Adipocyte (in vitro differentiated cells): Measurements from ENCODE around the gene KIAA1614.
"Not testable (repeated sequence)": the region's sequence is repeated elsewhere in the genome, so short reads cannot be mapped to it uniquely, and the experiment has no call there.

Experiments
- DNase-seq: peaks from one replicate; pipeline ENCODE4 v3.0.0-alpha.2; 2015; ENCODE audit warnings: low read depth
- H3K27me3 ChIP-seq: replicated peaks from 2 replicates; pipeline ENCODE4 v1.7.0; 2013; ENCODE audit warnings: mild to moderate bottlenecking, low read length, moderate library complexity; ENCODE audit not compliant: control insufficient read depth, insufficient read depth
- H3K36me3 ChIP-seq: 2 replicates; pipeline ENCODE4 v1.7.0; 2013; ENCODE audit warnings: low read length, mild to moderate bottlenecking, moderate library complexity; ENCODE audit not compliant: control insufficient read depth, insufficient read depth, severe bottlenecking
- H3K4me1 ChIP-seq: 2 replicates; pipeline ENCODE4 v1.7.0; 2013; ENCODE audit warnings: mild to moderate bottlenecking, low read length, moderate library complexity; ENCODE audit not compliant: control insufficient read depth, insufficient read depth
- H3K4me3 ChIP-seq: 2 replicates; pipeline ENCODE4 v1.7.0; 2013; ENCODE audit warnings: mild to moderate bottlenecking, low read length, moderate library complexity
- H3K9ac ChIP-seq: 2 replicates; pipeline ENCODE4 v1.7.0; 2013; ENCODE audit warnings: mild to moderate bottlenecking, low read length, moderate library complexity
- H3K9me3 ChIP-seq: 2 replicates; pipeline ENCODE4 v1.7.0; 2013; ENCODE audit warnings: mild to moderate bottlenecking, low read length, moderate library complexity; ENCODE audit not compliant: control insufficient read depth

Gene KIAA1614

DNA sequence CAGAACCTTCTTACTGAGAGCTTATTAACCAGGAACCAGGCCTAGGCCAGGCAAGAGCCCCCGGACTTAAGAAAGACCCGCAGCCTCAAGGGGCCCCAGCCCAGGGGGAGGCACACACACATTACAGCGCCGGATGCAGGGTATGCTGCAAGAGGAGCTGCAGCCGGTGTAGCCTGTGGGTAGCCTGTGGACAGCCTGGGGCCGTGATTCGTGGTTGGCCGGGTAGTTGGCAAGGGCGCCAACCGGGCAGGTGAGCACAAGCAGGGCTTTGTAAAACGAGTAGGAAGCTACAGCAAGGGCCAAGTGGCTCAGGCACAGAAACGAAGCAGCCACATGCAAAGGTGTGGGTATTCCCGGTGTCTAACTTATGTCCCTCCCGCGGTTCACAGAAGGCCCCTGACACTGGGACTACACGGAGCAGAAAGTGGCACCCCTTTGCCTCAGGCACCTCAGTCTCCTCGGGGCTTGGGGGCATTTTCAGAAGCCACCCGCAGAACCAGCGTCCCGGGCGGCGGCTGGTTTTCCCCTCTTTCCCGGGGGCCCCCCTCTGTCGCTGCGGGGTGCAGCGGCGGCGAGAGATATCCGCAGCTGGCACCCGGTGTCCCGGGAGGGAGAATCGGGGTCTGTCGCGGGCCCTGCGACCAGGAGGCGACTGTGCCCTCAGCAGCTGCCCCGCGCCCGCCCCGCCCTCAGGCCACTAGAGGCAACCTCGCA is 40.8 kb downstream of the KIAA1614 start:
- H3K9me3 ChIP-seq: no peaks in the 10 kb centered on the region
- DNase-seq: no peak
- no peaks in the 10 kb centered on the region for H3K27me3 ChIP-seq
- H3K36me3 ChIP-seq: peaks cover 11% of the 10 kb centered on the region
- peaks cover 38% of the 10 kb centered on the region for H3K4me1 ChIP-seq
- peak overlapping the region; percentile 75 for H3K4me3 ChIP-seq
- H3K9ac ChIP-seq: peak overlapping the region; percentile 78

DNA sequence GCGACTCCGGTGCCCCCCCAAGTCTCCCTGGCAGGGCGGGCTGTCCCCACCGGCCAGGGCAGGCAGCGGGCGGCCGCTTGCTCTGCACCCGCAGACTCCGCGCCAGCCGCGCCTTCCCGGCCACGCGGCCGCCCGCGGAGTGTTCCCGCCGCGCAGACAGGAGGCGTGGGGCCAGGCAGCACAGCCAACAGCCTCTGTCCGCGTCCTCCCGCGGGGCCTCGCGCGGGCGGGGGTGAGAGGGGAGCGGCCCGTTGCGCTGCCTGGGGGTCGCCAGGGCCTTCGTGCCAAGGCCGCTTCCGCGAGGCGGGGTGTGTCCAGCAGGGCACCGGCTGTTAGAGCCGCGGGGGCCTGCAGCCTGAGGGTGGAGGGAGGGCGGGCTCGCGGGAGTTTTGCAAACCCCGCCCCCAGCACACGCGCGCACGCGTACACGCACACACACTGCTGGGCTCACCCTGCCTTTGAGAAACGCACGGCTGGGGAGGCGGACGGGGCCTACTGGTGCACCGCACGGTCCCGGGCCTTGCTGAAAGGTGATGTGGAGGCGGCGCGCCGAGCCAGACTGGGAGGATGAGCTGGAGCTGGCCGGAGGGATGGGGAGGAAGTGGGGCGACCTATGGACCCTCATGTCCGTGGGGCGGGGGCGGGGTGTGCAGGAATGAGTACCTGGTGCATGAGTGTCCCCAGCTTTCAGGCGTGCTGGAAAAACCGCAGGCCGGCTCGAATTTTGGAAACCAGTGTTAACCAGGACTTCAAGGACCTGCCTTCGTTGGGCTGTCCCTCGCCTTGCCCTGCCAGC is 41.5 kb downstream of the KIAA1614 start:
- Histone ChIP-seq H3K4me3 (peak overlapping the region; percentile 75), H3K36me3 (peaks cover 11% of the 10 kb centered on the region), H3K27me3 (no peaks in the 10 kb centered on the region), H3K4me1 (peaks cover 38% of the 10 kb centered on the region), H3K9me3 (no peaks in the 10 kb centered on the region), H3K9ac (peak overlapping the region; percentile 78)
- DNase-seq: peak; percentile 69

DNA sequence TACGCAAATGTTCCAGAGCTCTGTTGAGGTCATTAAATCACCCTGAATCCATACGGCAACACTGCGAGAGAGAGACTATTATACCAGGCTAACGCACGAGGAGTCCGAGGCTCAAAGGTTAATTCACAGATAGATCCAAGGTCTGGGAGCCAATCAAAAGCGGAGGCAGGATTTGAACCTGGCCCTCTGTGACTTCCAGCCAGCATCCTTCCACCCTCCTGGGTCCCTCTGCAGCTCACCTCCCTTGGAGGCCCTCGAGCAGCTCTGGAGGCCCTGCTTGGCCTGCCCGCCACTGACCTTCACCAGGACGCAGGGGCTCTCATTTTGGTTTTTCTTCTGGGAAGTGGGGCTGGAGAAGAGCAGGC is 42.1 kb downstream of the KIAA1614 start:
- peaks cover 9% of the 10 kb centered on the region for H3K36me3 ChIP-seq
- peaks cover 38% of the 10 kb centered on the region for H3K4me1 ChIP-seq
- H3K27me3 ChIP-seq: no peaks in the 10 kb centered on the region
- no peak for DNase-seq
- H3K9ac ChIP-seq: peak overlapping the region; percentile 78
- H3K9me3 ChIP-seq: no peaks in the 10 kb centered on the region
- peak overlapping the region; percentile 75 for H3K4me3 ChIP-seq

DNA sequence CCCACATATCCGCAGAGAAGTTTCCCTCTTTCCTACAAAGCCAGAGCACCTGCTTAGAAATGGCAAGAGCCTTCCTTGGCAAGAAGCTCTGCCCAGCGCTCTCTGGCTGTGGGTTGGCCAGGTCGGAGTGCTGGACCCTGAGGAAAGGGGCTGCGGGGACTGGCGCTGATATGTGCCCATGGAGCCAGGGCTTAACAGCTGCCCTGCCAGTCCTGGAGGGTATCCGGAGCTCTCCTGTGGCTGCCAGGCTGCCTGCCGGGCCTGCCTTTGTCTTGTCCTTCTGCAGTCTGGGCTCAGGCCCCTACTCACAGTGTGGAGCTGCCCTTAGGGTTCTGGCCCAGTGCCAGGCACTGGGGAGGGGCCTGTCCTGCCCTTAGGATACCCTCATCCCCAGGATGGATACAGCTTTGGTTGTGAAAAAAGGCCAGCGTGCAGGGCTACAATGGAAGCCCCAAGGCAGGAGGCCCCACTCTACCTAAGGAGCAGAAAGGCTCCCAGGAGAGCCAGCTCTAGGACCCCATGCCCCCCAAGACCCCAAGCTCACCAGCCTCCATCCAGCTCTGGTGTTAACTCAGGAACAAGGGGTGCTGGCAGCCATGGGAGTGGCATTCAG is 43.4 kb downstream of the KIAA1614 start:
- Histone ChIP-seq H3K36me3 (peaks cover 2% of the 10 kb centered on the region), H3K27me3 (no peaks in the 10 kb centered on the region), H3K9ac (no peak overlapping the region), H3K4me3 (no peak overlapping the region), H3K4me1 (peaks cover 32% of the 10 kb centered on the region), H3K9me3 (no peaks in the 10 kb centered on the region)
- no peak for DNase-seq

DNA sequence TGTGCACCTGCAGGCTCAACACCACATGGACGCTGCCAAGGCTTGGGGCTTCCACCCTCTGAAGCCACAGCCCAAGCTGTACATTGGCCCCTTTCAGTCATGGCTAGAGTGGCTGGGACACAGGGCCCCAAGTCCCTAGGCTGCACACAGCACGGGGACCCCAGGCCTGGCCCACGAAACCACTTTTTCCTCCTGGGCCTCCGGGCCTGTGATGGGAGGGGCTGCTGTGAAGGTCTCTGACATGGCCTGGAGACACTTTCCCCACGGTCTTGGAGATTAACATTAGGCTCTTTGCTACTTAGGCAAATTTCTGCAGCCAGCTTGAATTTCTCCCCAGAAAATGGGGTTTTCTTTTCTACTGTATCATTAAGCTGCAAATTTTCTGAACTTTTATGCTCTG is 46.9 kb downstream of the KIAA1614 start:
- DNase-seq, H3K36me3 ChIP-seq, H3K9me3 ChIP-seq, H3K9ac ChIP-seq, H3K4me3 ChIP-seq, H3K27me3 ChIP-seq: not testable (repeated sequence)
- H3K4me1 ChIP-seq: peaks cover 25% of the 10 kb centered on the region

DNA sequence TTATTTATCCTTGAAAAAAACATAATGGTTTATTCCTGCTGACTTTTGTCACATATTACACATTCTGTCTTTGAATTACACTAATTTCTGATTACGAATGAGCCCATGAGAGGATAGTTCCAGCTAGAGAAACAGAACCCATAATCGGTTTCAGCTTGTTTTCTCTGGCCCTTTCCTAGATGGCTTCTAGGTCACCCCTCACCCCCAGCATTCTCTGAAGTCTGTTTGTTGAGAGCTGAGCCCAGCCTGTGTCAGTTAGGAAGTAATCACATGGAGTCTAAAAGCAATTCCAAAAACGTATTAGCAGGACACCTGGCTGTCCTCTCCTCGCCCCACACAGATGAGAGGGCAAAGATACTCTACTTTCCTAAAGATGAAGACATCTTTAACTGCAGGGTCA is 48.9 kb downstream of the KIAA1614 start:
- Histone ChIP-seq H3K4me1 (peaks cover 21% of the 10 kb centered on the region), H3K9me3 (no peaks in the 10 kb centered on the region), H3K4me3 (peak overlapping the region; percentile 36), H3K27me3 (no peaks in the 10 kb centered on the region), H3K9ac (peak overlapping the region; percentile 57), H3K36me3 (peaks cover 6% of the 10 kb centered on the region)
- no peak for DNase-seq

DNA sequence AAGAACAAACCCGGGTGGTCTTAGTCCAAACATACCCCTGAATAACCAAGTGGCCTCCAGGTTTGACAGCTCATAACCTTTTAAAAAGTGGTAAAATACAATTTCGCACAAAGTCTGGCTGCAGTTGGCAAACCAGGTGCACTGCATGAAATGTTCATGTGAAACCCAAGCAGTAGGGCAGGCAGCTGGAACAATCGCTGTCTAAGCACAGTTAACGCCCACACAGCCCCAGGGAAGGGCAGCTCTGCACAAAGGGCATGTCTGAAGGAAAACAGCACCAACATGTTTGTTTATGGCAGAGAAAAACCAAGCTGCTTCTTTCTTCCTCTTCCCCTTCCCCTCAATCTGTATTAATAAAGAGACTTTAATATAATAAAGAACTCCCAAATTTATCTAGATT is 49.5 kb downstream of the KIAA1614 start:
- no peaks in the 10 kb centered on the region for H3K9me3 ChIP-seq
- H3K36me3 ChIP-seq: peaks cover 6% of the 10 kb centered on the region
- no peak for DNase-seq
- peak overlapping the region; percentile 57 for H3K9ac ChIP-seq
- H3K4me1 ChIP-seq: peaks cover 21% of the 10 kb centered on the region
- H3K4me3 ChIP-seq: peak overlapping the region; percentile 36
- H3K27me3 ChIP-seq: no peaks in the 10 kb centered on the region

DNA sequence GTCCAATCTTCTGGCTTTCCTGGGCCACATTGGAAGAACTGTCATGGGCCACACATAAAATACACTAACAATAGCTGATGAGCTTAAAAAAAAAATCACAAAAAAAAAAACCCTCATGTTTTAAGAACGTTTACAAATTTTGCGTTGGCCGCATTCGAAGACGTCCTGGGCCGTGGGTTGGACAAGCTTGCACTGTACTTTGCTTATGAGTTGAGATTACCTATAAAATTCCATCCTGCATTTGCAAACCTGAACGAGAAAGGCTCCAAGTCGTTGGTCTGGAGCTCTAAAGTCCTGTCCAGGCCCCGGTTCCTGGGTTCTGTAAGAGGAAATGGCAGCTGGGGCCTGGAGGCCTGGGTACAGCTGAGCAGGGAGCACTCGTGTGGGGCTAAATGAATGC is 51.4 kb downstream of the KIAA1614 start:
- H3K4me1 ChIP-seq: peaks cover 21% of the 10 kb centered on the region
- H3K36me3 ChIP-seq: peaks cover 6% of the 10 kb centered on the region
- no peaks in the 10 kb centered on the region for H3K9me3 ChIP-seq

DNA sequence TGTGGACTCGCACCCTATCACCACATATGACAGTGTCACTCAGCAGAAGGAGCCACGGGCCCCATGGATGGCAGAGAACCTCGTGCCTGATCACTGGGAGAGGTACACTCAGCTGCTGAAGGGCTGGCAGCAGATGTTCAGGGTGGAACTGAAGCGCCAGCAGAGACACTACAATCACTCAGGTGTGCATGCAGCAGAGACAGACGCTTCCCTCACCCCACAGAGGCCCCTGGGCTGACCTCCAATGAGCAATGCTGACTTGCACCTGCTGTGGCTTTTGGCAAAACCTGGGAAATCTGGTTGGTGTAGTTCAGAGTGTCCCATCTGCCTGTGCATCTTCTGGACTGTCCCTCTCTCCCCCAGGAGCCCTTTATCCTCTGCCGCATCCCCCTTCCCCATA is 51.9 kb downstream of the KIAA1614 start:
- Histone ChIP-seq H3K9me3 (no peaks in the 10 kb centered on the region), H3K9ac (no peak overlapping the region), H3K4me1 (peaks cover 21% of the 10 kb centered on the region), H3K4me3 (no peak overlapping the region), H3K27me3 (no peaks in the 10 kb centered on the region), H3K36me3 (peaks cover 11% of the 10 kb centered on the region)
- DNase-seq: no peak

More for the DNA sequence above, 51.4 kb downstream of the KIAA1614 start:
- no peak overlapping the region for H3K9ac ChIP-seq
- H3K27me3 ChIP-seq: no peaks in the 10 kb centered on the region
- no peak for DNase-seq
- H3K4me3 ChIP-seq: no peak overlapping the region

DNA sequence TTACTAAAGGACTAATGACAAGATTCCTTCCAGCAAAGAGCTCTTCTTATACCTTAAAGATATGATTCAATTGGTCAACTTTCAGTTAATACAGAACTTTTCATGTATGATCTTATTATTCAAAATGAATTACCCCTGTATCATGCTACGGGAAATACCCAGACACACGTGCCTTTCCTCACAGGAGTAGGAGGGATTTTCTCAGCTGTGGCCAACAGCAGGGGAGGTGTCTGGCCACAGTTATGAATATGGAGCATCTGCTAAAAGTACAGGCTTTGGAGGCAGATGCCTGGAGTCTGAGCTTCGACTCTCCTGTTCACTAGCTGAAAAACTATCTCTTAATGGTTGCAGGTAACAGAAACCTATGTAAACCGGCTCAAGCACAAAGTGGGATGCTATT is 53.6 kb downstream of the KIAA1614 start:
- Histone ChIP-seq H3K4me1 (peaks cover 17% of the 10 kb centered on the region), H3K4me3 (no peak overlapping the region), H3K9ac (no peak overlapping the region), H3K36me3 (peaks cover 18% of the 10 kb centered on the region), H3K27me3 (no peaks in the 10 kb centered on the region), H3K9me3 (no peaks in the 10 kb centered on the region)
- DNase-seq: no peak

DNA sequence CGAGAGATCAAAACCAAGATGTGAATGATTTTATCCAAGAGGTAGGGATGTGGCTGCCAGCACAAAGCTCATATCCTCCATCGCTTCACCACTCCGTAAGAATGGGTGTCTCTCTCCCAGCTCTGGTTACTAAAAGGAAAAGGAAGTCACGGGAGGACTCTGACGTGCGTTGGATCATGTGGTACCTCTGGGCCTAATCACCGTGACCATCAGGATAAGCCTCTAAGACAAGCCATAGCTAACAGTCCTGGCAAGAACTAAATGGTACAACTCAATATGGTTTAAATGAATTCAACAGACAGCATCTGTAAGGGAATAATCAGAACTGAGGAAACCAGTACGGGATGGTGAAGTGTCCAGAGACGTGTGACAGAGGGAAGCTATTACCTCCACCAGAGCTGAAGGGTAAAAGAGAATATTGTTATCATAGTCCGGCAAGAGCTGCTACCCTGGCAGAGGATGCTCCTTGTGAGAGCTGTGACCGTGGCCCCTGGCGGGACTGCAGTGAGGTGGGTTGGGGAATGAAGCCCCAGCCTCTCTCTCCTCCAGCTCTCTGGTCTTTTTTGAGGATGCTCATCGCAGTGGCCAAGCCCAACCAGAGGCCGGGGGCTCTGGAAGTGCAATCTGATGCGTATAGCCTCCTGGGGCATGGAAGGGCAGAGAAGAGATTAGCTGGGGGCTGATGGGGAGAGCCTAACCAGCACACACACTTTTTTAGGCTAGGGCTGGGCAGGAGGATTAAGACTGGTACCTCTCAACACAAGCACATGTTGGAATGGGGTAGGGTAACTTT is 54.2 kb downstream of the KIAA1614 start:
- Histone ChIP-seq H3K4me3 (no peak overlapping the region), H3K4me1 (peaks cover 11% of the 10 kb centered on the region)

More for the DNA sequence above, 54.2 kb downstream of the KIAA1614 start:
- Histone ChIP-seq H3K9ac (no peak overlapping the region), H3K27me3 (no peaks in the 10 kb centered on the region), H3K9me3 (no peaks in the 10 kb centered on the region), H3K36me3 (peaks cover 21% of the 10 kb centered on the region)
- DNase-seq: no peak
